Measurements from ENCODE around the gene SELENOI. TPM values are rescaled to one million over a fixed set of nuclear protein-coding genes. Genes with fewer than 3 reads are reported as not detected.

SELENOI gene
- 5.1 and 7.6 TPM in 2 replicates for total RNA-seq

GRCh38 chr2:26345545-26346453 lies at the start of gene SELENOI:
TSS of gene SELENOI (plus strand) at chr2:26346143. CDS start at chr2:26346233, 90 bp downstream.

GRCh38 chr2:26346454-26347053 lies 611 bp downstream of the SELENOI start, which contains the start of gene ADGRF3:
TSS of gene ADGRF3 (minus strand) at chr2:26346789. CDS start at chr2:26346234, 555 bp downstream.

GRCh38 chr2:26401739-26402541 lies 56.0 kb downstream of the SELENOI start, which contains the start of gene DRC1:
TSS of gene DRC1 (plus strand) at chr2:26401920. CDS start at chr2:26401990, 70 bp downstream.

Other genes starting within 250 kb of the SELENOI start
- 4.0 and 4.2 TPM in 2 replicates for gene GAREM2, start 173.1 kb upstream of the SELENOI start, total RNA-seq
- 140 and 142 TPM in 2 replicates for gene HADHA, start 101.5 kb upstream of the SELENOI start, total RNA-seq
- 147 and 148 TPM in 2 replicates for gene HADHB, start 101.2 kb upstream of the SELENOI start, total RNA-seq
- not detected in 2 replicates for gene ADGRF3, start 646 bp downstream of the SELENOI start, total RNA-seq
- 0.59 TPM in 1 of 2 replicates, not detected in the other for gene DRC1, start 55.8 kb downstream of the SELENOI start, total RNA-seq
- 0.06 and 0.54 TPM in 2 replicates for gene OTOF, start 132.0 kb downstream of the SELENOI start, total RNA-seq

Measured in cardiac ventricle fibroblast (primary cell).